Stimulated activated naive CD8-positive, alpha-beta T cell treated with anti-CD3 and anti-CD28 coated beads, Interleukin-15, Interleukin-2, amounts not matched to agents 100 ng/mL and 50 ng/mL, for 24 hours (primary cell): ENCODE results near the gene AUTS2.
"Not testable (repeated sequence)": the region's sequence is repeated elsewhere in the genome, so short reads cannot be mapped to it uniquely, and the experiment has no call there.

Experiments
- H3K27ac Mint-ChIP-seq: one replicate; pipeline ENCODE4 v1.8.0; 2021; ENCODE audit warnings: mild to moderate bottlenecking, mixed read lengths
- H3K27me3 Mint-ChIP-seq: one replicate; pipeline ENCODE4 v1.8.0; 2021; ENCODE audit warnings: mixed read lengths
- H3K36me3 Mint-ChIP-seq: one replicate; pipeline ENCODE4 v1.8.0; 2021; ENCODE audit warnings: low read depth, mixed read lengths
- H3K4me1 Mint-ChIP-seq: one replicate; pipeline ENCODE4 v1.8.0; 2021; ENCODE audit warnings: low read depth, mixed read lengths
- H3K4me3 Mint-ChIP-seq: one replicate; pipeline ENCODE4 v1.8.0; 2021; ENCODE audit warnings: mild to moderate bottlenecking, mixed read lengths
- H3K9me3 Mint-ChIP-seq: one replicate; pipeline ENCODE4 v1.8.0; 2021; ENCODE audit warnings: mixed read lengths

AUTS2 gene

DNA sequence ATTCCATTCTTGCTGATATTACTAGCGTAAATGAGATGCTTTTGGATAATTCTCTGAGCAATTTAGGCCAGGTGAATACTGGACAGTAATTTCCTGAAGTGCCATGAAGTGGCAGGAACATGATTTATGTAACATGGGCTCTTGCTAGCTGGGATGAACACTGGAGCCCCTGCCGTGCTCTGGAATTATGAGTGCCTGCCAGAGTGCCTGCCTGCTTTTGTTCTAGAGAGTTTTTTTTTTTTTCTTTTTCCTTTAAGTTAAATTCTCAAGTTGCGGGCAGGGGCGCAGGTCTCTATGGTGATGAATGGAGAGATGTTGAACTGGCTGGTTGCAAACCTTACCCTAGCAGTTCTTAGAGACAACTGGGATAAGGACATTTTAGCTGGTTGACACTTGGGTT lies 165.9 kb downstream of the AUTS2 start:
- no peaks in the 10 kb centered on the region for H3K4me1 Mint-ChIP-seq
- no peaks in the 10 kb centered on the region for H3K27me3 Mint-ChIP-seq
- H3K4me3 Mint-ChIP-seq, result no peak overlapping the region
- peaks cover 3% of the 10 kb centered on the region for H3K9me3 Mint-ChIP-seq
- H3K36me3 Mint-ChIP-seq, result no peaks in the 10 kb centered on the region
- H3K27ac Mint-ChIP-seq, result no peak overlapping the region

GRCh38 chr7:69764681-69765080 lies 166.4 kb downstream of the AUTS2 start:
- no peak overlapping the region for H3K4me3 Mint-ChIP-seq
- H3K27me3 Mint-ChIP-seq, result no peaks in the 10 kb centered on the region
- peaks cover 3% of the 10 kb centered on the region for H3K9me3 Mint-ChIP-seq
- no peaks in the 10 kb centered on the region for H3K36me3 Mint-ChIP-seq
- H3K4me1 Mint-ChIP-seq, result no peaks in the 10 kb centered on the region
- no peak overlapping the region for H3K27ac Mint-ChIP-seq

GRCh38 chr7:69765879-69766278 lies 167.6 kb downstream of the AUTS2 start:
- H3K9me3 Mint-ChIP-seq, result peaks cover 3% of the 10 kb centered on the region
- no peaks in the 10 kb centered on the region for H3K36me3 Mint-ChIP-seq
- H3K4me1 Mint-ChIP-seq, result no peaks in the 10 kb centered on the region
- no peak overlapping the region for H3K27ac Mint-ChIP-seq
- H3K4me3 Mint-ChIP-seq, result no peak overlapping the region
- H3K27me3 Mint-ChIP-seq, result no peaks in the 10 kb centered on the region

- Mint-ChIP-seq H3K27me3 (no peaks in the 10 kb centered on the region), H3K4me1 (no peaks in the 10 kb centered on the region), H3K27ac (no peak overlapping the region), H3K36me3 (no peaks in the 10 kb centered on the region), H3K4me3 (no peak overlapping the region), H3K9me3 (peaks cover 3% of the 10 kb centered on the region)
Observed at GRCh38 chr7:69768986-69769595, 170.8 kb downstream of the AUTS2 start.

GRCh38 chr7:69769826-69770225 lies 171.6 kb downstream of the AUTS2 start:
- Mint-ChIP-seq H3K4me3 (no peak overlapping the region), H3K27ac (no peak overlapping the region), H3K27me3 (no peaks in the 10 kb centered on the region), H3K36me3 (no peaks in the 10 kb centered on the region), H3K9me3 (peaks cover 3% of the 10 kb centered on the region), H3K4me1 (no peaks in the 10 kb centered on the region)

- H3K27me3 Mint-ChIP-seq, result no peaks in the 10 kb centered on the region
- H3K4me1 Mint-ChIP-seq, result no peaks in the 10 kb centered on the region
- H3K4me3 Mint-ChIP-seq, result no peak overlapping the region
- peaks cover 3% of the 10 kb centered on the region for H3K9me3 Mint-ChIP-seq
- no peaks in the 10 kb centered on the region for H3K36me3 Mint-ChIP-seq
- H3K27ac Mint-ChIP-seq, result no peak overlapping the region
Observed at GRCh38 chr7:69770613-69771012, 172.3 kb downstream of the AUTS2 start.

GRCh38 chr7:69772718-69773436 lies 174.6 kb downstream of the AUTS2 start:
- Mint-ChIP-seq H3K4me1 (no peaks in the 10 kb centered on the region), H3K9me3 (no peaks in the 10 kb centered on the region), H3K36me3 (no peaks in the 10 kb centered on the region), H3K27ac (no peak overlapping the region), H3K4me3 (no peak overlapping the region), H3K27me3 (no peaks in the 10 kb centered on the region)

DNA sequence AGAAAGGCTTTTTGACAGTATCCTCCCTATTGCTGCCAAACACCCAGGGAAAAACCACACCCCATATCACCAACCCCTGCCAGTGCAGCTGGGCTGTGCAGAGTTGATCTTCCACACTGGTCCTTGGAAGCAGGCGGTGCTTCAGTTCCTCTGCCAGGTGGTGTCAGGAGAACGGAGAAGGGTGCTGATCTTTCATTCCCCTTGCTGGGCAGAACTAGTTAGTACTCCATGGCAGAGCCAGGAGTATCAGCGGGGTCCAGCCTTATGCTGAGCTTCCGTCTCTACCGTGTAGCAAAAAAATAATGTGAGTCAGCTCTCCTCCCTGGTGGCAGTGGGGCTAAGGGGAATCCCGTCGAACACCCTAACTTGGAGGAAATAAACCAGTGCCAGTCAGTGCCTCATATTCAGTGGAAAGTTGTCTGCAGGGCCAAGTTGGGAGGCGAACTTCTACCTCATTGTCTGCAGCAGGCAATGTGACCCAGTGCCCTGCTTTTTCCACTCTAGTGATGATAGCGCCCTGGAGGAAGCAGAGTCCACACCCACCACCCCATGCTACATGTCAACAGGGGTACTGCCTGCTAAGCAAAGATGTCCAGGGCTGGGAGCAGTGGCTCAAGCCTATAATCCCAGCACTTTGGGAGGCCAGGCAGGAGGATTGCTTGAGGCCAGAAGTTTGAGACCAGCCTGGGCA lies 175.4 kb downstream of the AUTS2 start:
- Mint-ChIP-seq H3K36me3 (no peaks in the 10 kb centered on the region), H3K4me1 (no peaks in the 10 kb centered on the region), H3K9me3 (no peaks in the 10 kb centered on the region), H3K27me3 (no peaks in the 10 kb centered on the region), H3K4me3 (no peak overlapping the region), H3K27ac (no peak overlapping the region)

DNA sequence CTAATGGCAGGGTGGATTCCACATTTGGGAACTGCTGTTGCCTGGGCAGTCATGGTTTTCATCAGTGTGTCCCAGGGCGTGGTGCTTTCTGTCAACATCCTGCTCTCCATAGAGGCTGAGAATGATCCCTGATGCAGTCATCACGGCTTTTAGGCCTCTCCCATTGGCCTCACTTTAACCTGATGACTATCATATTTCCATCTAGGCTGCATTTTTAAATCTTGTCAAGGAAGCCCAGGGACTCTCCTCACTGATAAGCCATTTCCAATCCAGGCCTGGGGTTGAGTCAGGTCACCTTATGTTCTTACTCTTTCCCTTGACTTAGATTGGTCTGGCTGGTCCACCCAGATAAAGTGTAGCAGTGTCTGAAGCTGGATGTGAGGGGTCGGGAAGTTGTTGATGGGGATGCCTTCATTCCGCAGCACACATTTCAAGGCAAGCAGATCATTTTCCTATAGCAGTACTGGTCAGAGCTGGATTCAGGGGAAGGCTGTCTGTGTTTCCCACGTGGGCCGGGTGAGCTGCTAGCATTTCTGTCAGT lies 177.0 kb downstream of the AUTS2 start:
- no peaks in the 10 kb centered on the region for H3K9me3 Mint-ChIP-seq
- no peak overlapping the region for H3K4me3 Mint-ChIP-seq
- no peaks in the 10 kb centered on the region for H3K4me1 Mint-ChIP-seq
- H3K36me3 Mint-ChIP-seq, result no peaks in the 10 kb centered on the region
- no peak overlapping the region for H3K27ac Mint-ChIP-seq
- no peaks in the 10 kb centered on the region for H3K27me3 Mint-ChIP-seq

- Mint-ChIP-seq H3K27me3 (no peaks in the 10 kb centered on the region), H3K4me3 (no peak overlapping the region), H3K27ac (no peak overlapping the region), H3K4me1 (no peaks in the 10 kb centered on the region), H3K36me3 (no peaks in the 10 kb centered on the region), H3K9me3 (no peaks in the 10 kb centered on the region)
Observed at GRCh38 chr7:69776611-69777010, 178.3 kb downstream of the AUTS2 start.

GRCh38 chr7:69778138-69778537 lies 179.9 kb downstream of the AUTS2 start:
- H3K27ac Mint-ChIP-seq, result no peak overlapping the region
- no peaks in the 10 kb centered on the region for H3K27me3 Mint-ChIP-seq
- no peaks in the 10 kb centered on the region for H3K9me3 Mint-ChIP-seq
- no peaks in the 10 kb centered on the region for H3K4me1 Mint-ChIP-seq
- H3K4me3 Mint-ChIP-seq, result no peak overlapping the region
- H3K36me3 Mint-ChIP-seq, result no peaks in the 10 kb centered on the region

DNA sequence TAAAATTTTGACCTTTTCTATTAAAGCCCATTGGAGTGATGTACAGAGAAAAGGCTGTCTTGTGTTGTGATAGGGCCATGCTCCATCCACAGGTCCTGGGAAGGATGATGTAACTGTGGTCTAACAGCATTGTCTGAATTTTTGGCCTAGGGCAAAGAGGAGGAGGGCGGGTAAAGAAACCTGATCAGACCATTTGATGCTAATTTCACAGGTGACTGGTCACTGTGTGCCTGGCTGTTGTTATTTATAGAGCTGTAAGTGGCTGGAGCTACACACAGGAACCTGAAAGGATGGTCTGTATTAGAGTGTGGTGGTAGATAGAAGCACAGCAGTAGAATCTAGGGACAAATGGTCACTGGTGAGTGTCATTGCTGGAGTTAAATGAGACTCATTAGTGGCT lies 182.1 kb downstream of the AUTS2 start:
- H3K9me3 Mint-ChIP-seq, result no peaks in the 10 kb centered on the region
- H3K4me3 Mint-ChIP-seq, result no peak overlapping the region
- H3K27ac Mint-ChIP-seq, result no peak overlapping the region
- H3K27me3 Mint-ChIP-seq, result no peaks in the 10 kb centered on the region
- no peaks in the 10 kb centered on the region for H3K36me3 Mint-ChIP-seq
- no peaks in the 10 kb centered on the region for H3K4me1 Mint-ChIP-seq

GRCh38 chr7:69781412-69781846 lies 183.2 kb downstream of the AUTS2 start:
- Mint-ChIP-seq H3K4me1 (no peaks in the 10 kb centered on the region), H3K27ac (no peak overlapping the region), H3K36me3 (no peaks in the 10 kb centered on the region), H3K27me3 (no peaks in the 10 kb centered on the region), H3K4me3 (no peak overlapping the region), H3K9me3 (no peaks in the 10 kb centered on the region)

- H3K4me1 Mint-ChIP-seq, result no peaks in the 10 kb centered on the region
- no peak overlapping the region for H3K4me3 Mint-ChIP-seq
- H3K27me3 Mint-ChIP-seq, result no peaks in the 10 kb centered on the region
- H3K27ac Mint-ChIP-seq, result no peak overlapping the region
- H3K9me3 Mint-ChIP-seq, result no peaks in the 10 kb centered on the region
- no peaks in the 10 kb centered on the region for H3K36me3 Mint-ChIP-seq
Observed at GRCh38 chr7:69782917-69783684, 184.8 kb downstream of the AUTS2 start.

GRCh38 chr7:69786130-69786529 lies 187.9 kb downstream of the AUTS2 start:
- H3K27ac Mint-ChIP-seq, result not testable (repeated sequence)

More at GRCh38 chr7:69786130-69786529, 187.9 kb downstream of the AUTS2 start:
- H3K4me1 Mint-ChIP-seq, H3K9me3 Mint-ChIP-seq, H3K36me3 Mint-ChIP-seq, H3K27me3 Mint-ChIP-seq, H3K4me3 Mint-ChIP-seq: not testable (repeated sequence)
